ENCODE data around the gene PARD3.

- TF ChIP-seq CTCF (conservative IDR thresholded peaks at IDR 0.05; ENCODE audit: low read depth, low read length) (no peak), EZH2 (IDR thresholded peaks at IDR 0.05; ENCODE audit: low read length, unreplicated experiment) (no peak)
These were observed 337.8 kb downstream of the PARD3 start for GRCh38 chr10:34477249-34477648.
